HG03097 (cell line): ENCODE measurements around the gene OR4K17.
"Not testable (repeated sequence)": the region's sequence is repeated elsewhere in the genome, so short reads cannot be mapped to it uniquely, and the experiment has no call there.

Experiments used
- ATAC-seq: cut with Tn5 transposase; IDR thresholded peaks from one replicate; pipeline ENCODE4 v1.9.1; 2021; ENCODE audit not compliant: unreplicated experiment, low FRiP score

OR4K17 gene

GRCh38 chr14:20110438-20110837, at the start of gene OR4K17:
TSS of gene OR4K17 (plus strand) at chr14:20110739. CDS start at chr14:20117500, 6,761 bp downstream.
- no peak for ATAC-seq

GRCh38 chr14:20092050-20092449, 18.5 kb upstream of the OR4K17 start:
- ATAC-seq, result no peak

GRCh38 chr14:20093442-20093841, 17.1 kb upstream of the OR4K17 start:
- no peak for ATAC-seq

GRCh38 chr14:20098926-20099770, 11.4 kb upstream of the OR4K17 start:
- ATAC-seq, result not testable (repeated sequence)

- no peak for ATAC-seq
Measured at GRCh38 chr14:20112321-20112720, 1.8 kb downstream of the OR4K17 start.

- ATAC-seq, result no peak
Measured at GRCh38 chr14:20116748-20117147, 6.2 kb downstream of the OR4K17 start.

GRCh38 chr14:20118795-20119194, 8.3 kb downstream of the OR4K17 start:
- no peak for ATAC-seq

GRCh38 chr14:20138520-20138919, 28.0 kb downstream of the OR4K17 start, which contains the start of gene OR4N5:
TSS of gene OR4N5 (plus strand) at chr14:20138820. CDS start at chr14:20143736, 4,916 bp downstream.
- no peak for ATAC-seq

GRCh38 chr14:20143911-20144310, 33.4 kb downstream of the OR4K17 start:
- no peak for ATAC-seq

- no peak for ATAC-seq
Measured at GRCh38 chr14:20144820-20145219, 34.3 kb downstream of the OR4K17 start.

GRCh38 chr14:20164462-20164861, 53.9 kb downstream of the OR4K17 start:
- no peak for ATAC-seq

GRCh38 chr14:20167091-20167490, 56.6 kb downstream of the OR4K17 start:
- no peak for ATAC-seq

- not testable (repeated sequence) for ATAC-seq
Measured at GRCh38 chr14:20169852-20170251, 59.3 kb downstream of the OR4K17 start.
